ENCODE data around the gene SYNJ2.

Gene SYNJ2

DNA sequence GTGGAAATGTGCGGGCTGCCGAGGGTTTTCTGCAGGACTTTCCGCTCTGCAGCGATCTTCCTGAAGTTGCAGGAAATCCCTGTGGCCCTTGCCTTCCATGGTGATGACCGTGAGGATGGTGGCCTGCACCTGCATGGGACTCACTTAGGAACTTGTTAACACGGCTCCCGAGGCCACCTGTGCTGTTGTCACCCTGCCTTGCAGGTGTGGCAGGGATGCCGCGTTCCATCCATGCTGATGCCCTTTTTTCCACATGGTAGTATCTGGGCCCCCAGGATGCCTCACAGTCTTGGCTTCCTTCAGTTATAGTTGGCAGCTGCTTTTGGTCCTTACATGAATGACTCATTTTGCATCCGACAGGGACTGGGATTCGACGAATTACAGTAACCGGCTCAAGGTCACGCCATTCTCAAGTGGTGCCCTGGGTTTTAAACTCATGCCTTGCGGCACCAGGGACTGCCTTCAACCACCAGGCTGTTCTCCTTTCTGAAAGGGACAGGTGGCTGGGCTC, 37.2 kb downstream of the SYNJ2 start:
- DNase-seq (ENCODE audit: low spot score) = no peak
- TF ChIP-seq, protein P1, sequence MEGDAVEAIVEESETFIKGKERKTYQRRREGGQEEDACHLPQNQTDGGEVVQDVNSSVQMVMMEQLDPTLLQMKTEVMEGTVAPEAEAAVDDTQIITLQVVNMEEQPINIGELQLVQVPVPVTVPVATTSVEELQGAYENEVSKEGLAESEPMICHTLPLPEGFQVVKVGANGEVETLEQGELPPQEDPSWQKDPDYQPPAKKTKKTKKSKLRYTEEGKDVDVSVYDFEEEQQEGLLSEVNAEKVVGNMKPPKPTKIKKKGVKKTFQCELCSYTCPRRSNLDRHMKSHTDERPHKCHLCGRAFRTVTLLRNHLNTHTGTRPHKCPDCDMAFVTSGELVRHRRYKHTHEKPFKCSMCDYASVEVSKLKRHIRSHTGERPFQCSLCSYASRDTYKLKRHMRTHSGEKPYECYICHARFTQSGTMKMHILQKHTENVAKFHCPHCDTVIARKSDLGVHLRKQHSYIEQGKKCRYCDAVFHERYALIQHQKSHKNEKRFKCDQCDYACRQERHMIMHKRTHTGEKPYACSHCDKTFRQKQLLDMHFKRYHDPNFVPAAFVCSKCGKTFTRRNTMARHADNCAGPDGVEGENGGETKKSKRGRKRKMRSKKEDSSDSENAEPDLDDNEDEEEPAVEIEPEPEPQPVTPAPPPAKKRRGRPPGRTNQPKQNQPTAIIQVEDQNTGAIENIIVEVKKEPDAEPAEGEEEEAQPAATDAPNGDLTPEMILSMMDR (IDR thresholded peaks at IDR 0.05; ENCODE audit: extremely low read depth, missing control alignments) = no peak

DNA sequence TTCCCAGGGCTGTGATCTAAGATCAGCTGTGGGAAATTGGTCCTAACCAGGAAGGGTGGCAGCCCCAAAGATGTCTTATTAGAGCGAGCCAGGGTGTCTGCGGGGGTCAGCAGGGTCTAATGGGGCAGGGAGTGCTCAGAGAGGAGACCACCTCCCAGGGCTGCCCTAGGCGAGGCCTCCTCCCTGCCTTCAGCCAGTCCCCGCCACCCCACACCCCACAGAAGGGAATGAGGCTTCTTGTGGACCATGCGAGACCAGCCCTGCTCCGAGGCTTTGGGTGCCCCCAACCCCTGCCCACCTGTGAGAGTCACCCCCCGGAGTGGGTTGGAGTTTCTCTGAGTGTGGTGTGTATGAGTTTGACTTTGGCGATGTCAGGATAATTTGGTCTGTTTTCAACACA, 37.8 kb downstream of the SYNJ2 start:
- TF ChIP-seq, protein P1 (IDR thresholded peaks at IDR 0.05; ENCODE audit: extremely low read depth, missing control alignments) = no peak

DNA sequence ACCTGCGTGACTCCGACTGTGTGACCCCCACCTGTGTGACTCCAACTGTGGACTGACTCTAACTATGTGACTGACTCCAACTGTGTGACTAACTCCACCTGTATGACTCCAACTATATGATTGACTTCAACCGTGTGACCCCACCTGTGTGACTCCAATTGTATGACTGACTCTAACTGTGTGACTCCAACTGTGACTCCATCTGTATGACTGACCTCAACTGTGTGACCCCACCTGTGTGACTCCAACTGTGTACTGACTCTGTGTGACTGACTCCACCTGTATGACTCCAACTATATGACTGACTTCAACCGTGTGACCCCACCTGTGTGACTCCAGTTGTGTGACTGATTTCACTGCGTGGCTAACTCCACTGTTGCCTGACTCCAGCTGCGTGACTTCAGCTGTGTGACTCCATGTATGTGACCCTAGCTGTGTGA, 38.6 kb downstream of the SYNJ2 start:
- TF ChIP-seq, protein P1 (IDR thresholded peaks at IDR 0.05; ENCODE audit: extremely low read depth, missing control alignments) = no peak
- no peak for DNase-seq (ENCODE audit: low spot score)

More for the DNA sequence above, 37.8 kb downstream of the SYNJ2 start:
- DNase-seq (ENCODE audit: low spot score) = no peak

DNA sequence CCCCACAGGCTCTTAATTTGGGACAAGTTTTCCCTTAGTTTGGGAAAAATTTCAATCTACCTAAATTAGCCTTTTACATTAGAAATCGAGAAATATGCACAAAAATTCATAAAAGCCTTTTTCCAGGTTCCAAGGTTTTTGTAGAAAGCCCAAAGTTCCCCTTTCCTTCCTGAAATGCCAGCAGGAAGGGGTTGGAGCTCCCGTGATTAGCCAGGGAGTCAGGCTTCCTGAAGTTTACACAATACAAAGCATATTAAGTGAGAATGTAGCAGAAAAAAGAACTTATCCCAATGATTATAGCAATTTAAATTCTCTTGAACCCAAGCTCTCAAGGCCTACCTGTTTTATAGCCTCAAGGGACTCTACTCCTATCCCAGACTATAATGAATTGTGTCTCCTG, 39.1 kb downstream of the SYNJ2 start:
- TF ChIP-seq, protein P1 (IDR thresholded peaks at IDR 0.05; ENCODE audit: extremely low read depth, missing control alignments) = no peak
- DNase-seq (ENCODE audit: low spot score) = no peak

DNA sequence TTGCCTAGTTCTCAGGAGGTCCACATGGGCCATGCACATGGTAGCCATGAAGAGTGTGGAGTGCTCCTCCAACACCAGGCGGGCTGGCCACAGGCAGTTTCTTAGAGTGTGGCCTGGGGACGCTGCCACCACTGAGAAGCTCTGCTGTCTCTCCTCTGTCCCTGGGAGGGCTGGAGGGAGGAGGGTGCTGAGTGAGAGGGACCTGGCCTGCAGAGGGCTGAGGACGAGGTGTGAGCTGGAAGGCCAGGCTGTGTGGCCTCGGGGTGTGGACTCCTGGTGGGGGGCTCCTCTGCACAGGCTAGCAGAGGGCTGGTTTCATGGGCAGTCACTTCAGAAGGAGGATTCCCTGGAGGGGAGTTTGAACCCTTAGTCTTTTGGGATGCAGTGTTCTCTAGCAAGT, 39.7 kb downstream of the SYNJ2 start:
- no peak for DNase-seq (ENCODE audit: low spot score)

DNA sequence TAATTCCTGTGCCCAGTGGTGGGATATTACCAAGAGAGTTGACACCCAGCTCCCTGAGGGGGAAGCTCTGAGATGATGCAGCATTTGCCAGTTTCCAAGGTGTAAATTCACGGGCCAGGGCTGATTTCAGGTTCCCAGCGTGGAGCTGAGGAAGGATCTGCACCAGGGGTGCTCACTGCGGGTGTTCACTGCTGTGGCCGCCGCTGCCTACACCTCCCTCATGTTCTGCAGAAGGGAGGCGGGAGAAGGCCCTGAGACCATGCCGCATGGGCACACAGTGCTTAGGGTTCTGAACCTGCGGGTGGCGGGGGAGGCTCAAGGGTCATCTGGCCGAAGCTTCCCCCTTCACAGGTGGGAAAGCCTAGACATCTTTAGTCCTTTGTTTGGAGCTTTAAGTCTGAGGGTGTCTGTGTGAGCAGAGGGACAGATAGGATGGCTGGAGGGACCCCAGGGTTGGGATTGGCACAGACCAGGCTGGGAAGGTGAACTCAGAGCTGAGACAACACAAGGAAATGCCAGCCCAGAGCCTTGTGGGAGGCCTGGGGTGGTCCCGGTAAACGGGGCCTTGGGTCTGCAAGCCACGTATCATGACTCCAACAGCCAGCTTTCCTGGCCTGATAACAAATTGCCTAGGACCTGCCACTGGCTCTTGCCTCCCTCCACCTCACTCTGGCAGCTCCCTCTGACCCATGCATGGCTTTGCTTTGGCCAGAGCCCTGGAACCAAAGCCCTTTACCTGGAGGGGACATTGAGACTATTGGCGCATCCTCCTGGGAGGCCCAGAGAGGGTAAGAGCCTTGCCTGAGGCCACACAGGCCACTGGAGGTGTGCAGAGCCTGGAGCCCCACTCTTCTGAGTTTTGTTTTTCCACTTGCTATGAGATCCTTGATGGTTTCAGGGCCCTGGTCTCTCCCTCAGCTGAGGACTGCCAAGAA, 40.4 kb downstream of the SYNJ2 start:
- no peak for DNase-seq (ENCODE audit: low spot score)
- TF ChIP-seq, protein P1 (IDR thresholded peaks at IDR 0.05; ENCODE audit: extremely low read depth, missing control alignments) = no peak

More for the DNA sequence above, 39.7 kb downstream of the SYNJ2 start:
- TF ChIP-seq, protein P1 (IDR thresholded peaks at IDR 0.05; ENCODE audit: extremely low read depth, missing control alignments) = no peak

Measured in GM20000 (cell line).